Measurements from ENCODE around the gene EXD3.
"Not testable (repeated sequence)": the region's sequence is repeated elsewhere in the genome, so short reads cannot be mapped to it uniquely, and the experiment has no call there.

The EXD3 gene

DNA sequence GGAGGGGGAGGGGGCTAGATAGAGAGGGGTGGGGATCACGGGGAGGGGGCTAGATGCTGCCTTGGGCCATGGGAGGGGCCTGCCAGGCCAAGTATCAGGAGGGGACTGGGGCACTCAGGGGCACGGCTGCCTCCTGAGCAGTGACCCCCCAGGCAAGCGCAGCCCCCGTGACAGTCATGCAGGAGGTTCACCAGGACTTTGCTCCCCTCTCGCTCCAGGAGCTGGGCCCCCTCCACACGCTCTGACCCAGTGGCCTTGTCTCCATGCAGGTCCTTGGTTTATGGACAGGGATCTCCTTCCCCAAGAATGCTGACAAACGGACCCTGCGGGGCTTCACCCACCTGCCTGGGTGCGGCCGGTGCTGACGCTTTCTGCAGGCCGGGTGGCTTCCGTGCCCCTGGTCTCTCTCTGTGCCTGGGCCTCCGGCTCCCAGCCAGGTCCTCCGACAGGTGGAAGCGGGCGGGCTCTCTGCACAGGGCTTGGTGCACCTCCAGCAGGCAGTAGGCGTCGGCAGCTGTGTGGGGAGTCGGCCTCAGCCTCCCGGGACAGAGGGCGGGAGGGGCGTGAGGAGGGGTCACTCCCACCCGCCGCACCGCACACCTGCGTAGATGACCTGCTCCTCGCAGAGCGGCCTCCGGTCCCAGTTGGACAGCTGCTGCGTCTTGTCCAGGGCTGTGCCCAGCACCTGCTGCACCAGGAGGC is 74.0 kb downstream of the EXD3 start:
- no peak for DNase-seq (ENCODE audit: low read depth in 2 of 2, low spot score in 1 of 2)

DNA sequence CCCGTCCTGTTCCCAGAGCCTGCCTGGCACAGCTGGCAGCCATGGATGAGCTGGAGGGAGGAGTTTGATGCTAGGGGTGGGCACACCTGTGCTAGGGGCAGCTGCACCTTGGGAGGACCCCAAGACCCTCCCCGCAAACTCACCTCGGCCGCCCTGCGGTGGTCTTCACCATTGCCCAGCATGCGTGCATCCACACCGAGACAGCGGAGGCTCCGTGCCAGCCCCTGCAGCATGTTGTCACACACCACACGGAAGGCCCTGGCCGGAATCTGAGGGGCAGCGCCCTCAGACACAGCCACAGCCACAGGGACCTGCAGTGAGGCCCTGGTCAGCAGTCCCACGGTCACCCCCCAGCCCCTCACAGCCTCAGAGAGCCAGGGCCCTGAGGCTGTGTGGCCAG is 75.0 kb downstream of the EXD3 start:
- DNase-seq (ENCODE audit: low read depth in 2 of 2, low spot score in 1 of 2), result no peak

GRCh38 chr9:137342482-137342881 is 80.5 kb downstream of the EXD3 start:
- no peak for DNase-seq (ENCODE audit: low read depth in 2 of 2, low spot score in 1 of 2)

GRCh38 chr9:137341227-137341626 is 81.7 kb downstream of the EXD3 start:
- DNase-seq (ENCODE audit: low read depth in 2 of 2, low spot score in 1 of 2), result no peak

DNA sequence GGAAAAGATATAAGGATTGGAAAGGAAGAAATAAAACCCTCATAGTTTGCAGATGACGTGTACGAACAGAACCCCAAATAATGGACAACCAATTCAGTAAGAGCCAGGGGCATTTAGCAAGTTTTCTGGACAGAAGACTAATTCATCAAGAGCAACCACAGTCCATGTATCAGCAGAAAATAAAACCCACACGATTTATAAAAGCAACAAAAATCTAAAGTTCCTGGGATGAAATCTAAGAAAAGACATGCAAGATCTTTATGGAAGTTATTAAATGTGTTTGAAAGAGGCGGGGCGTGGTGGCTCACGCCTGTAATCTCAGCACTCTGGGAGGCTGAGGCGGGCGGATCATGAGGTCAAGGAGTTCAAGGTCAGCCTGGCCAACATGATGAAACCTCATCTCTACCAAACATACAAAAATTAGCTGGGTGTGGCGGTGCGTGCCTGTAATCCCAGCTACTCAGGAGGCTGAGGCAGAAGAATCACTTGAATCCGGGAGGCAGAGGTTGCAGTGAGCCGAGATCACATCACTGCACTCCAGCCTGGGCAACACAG is 83.0 kb downstream of the EXD3 start:
- DNase-seq (ENCODE audit: low read depth in 2 of 2, low spot score in 1 of 2), result not testable (repeated sequence)

DNA sequence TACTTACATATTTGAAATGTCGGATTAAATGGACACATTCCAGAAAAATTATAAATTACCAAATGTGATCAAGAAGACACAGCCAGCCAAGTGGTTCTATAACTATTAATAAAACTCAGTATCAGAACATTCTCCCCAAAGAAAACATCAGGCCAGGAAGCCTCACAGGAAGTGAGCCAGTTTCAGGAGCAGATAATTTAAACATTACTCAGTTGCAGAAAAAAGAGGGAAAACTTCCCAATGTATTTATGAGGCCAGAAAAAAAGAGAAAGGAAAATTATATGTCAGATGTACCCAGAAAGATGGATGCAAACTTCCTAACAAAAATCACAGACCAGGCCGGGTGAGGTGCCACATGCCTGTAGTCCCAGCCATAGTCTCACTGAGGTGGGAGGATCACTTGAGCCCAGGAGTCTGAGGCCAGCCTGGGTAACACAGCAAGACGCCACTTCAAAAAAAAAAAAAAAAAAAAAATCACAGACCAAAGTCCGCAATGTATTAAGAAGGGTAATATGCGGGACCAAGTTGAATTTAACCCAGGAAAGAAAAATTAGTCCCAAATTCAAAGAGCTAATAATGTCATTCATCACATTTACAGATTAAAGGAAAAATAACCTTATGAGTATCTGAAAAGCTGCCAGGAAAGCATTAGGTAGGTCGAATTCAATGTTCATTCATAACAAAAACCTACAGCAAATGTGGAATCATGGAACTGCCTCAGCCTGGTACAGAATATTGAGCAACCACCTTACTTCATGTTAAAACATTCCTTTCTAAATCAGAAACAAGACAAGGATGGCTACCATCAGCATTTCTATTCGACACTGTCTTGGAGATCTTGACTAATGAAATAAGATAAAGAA is 83.7 kb downstream of the EXD3 start:
- DNase-seq (ENCODE audit: low read depth in 2 of 2, low spot score in 1 of 2), result no peak

DNA sequence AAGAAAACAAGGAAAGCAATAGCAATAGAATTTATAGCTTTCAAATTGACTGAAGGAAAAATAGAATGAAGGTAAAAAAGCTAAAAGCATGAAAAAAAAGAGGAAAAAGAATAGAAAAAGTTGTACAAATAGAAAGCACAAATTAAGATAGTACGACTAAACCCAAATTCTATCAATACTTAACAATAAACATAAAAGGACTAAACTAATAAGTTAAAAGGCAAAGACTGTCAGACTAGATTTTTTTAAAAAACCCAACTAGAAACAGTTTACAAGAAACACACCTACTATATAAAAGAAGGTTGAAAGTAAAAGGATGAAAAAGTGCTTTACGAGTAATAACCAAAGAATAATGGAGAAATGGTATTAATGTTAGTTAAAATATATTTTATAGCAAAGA is 86.2 kb downstream of the EXD3 start:
- DNase-seq (ENCODE audit: low read depth in 2 of 2, low spot score in 1 of 2), result no peak

- no peak for DNase-seq (ENCODE audit: low read depth in 2 of 2, low spot score in 1 of 2)
Measured at GRCh38 chr9:137333016-137333671, 89.8 kb downstream of the EXD3 start.

DNA sequence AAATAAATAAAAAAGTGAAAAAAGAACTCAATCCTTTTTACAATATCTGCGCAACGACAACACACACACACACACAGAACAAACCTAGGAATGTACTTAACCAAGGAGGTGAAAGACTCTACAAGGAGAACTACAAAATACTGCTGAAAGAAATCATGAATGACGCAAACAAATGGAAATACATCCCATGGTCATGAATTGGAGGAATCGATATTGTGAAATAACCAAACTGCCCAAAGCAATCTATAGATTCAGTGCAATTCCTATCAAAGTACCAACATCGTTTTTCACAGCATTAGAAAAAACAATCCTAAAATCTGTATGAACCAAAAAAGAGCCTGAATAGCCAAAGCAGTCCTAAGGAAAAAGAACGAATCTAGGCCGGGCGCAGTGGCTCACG is 91.0 kb downstream of the EXD3 start:
- DNase-seq (ENCODE audit: low read depth in 2 of 2, low spot score in 1 of 2), result no peak

DNA sequence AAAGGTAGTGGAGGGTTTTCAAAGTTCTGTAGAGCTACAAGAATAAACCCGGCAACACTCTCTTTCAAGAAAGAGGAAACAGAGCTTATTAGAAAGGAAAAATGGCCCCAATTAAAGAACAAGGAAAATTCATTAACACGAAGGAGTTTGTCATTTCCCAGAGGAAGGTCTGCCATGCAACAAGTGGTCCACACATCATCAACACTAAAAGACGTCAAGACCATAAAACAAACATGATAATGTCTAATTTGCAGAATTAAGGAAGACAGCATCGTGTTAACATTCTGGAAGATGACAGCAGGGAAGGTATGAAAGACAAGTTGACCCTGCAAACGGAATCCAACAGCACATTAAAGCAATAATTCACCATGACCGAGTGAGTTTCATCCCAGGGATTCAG is 92.3 kb downstream of the EXD3 start:
- DNase-seq (ENCODE audit: low read depth in 2 of 2, low spot score in 1 of 2), result no peak

- not testable (repeated sequence) for DNase-seq (ENCODE audit: low read depth in 2 of 2, low spot score in 1 of 2)
Measured at GRCh38 chr9:137329590-137329989, 93.4 kb downstream of the EXD3 start.

DNA sequence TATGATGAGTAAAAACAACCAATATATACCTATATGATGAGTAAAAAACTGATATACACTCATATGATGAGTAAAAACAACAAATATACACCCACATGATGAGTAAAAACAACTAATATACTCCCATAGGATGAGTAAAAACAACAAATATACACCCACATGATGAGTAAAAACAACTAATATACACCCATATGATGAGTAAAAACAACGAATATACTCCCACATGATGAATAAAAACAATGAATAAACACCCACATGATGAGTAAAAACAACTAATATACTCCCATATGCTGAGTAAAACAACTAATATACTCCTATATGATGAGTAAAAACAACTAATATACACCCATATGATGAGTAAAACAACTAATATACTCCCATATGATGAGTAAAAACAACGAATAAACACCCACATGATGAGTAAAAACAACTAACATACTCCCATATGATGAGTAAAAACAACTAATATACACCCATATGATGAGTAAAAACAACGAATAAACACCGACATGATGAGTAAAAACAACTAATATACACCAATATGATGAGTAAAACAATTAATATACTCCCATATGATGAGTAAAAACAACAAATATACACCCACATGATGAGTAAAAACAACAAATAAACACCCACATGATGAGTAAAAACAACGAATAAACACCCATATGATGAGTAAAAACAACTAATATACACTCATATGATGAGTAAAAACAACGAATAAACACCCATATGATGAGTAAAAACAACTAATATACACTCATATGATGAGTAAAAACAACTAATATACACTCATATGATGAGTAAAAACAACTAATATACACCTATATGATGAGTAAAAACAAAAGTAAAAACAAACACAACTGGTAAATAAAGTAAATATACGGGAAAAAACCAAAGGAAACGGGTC is 95.1 kb downstream of the EXD3 start:
- DNase-seq (ENCODE audit: low read depth in 2 of 2, low spot score in 1 of 2), result not testable (repeated sequence)

- DNase-seq (ENCODE audit: low read depth in 2 of 2, low spot score in 1 of 2), result no peak
Measured at GRCh38 chr9:137326445-137327065, 96.4 kb downstream of the EXD3 start.

DNA sequence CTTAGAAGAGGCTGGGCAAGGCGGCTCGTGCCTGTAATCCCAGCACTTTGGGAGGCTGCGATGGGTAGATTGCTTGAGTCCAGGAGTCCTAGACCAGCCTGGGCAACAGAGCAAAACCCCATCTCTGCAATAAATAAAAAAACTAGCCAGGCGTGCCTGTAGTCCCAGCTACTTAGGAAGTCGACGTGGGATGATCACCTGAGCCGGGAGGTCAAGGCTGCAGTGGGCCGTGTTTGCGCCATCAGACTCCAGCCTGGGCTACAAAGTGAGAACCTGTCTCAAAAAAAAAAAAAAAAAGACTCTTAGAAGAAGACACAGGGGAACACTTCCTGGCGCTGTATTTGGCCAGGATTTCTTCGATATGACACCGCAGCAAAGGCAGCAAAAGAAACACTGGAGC is 97.2 kb downstream of the EXD3 start:
- no peak for DNase-seq (ENCODE audit: low read depth in 2 of 2, low spot score in 1 of 2)

GRCh38 chr9:137325124-137325523 is 97.8 kb downstream of the EXD3 start:
- DNase-seq (ENCODE audit: low read depth in 2 of 2, low spot score in 1 of 2), result no peak

DNA sequence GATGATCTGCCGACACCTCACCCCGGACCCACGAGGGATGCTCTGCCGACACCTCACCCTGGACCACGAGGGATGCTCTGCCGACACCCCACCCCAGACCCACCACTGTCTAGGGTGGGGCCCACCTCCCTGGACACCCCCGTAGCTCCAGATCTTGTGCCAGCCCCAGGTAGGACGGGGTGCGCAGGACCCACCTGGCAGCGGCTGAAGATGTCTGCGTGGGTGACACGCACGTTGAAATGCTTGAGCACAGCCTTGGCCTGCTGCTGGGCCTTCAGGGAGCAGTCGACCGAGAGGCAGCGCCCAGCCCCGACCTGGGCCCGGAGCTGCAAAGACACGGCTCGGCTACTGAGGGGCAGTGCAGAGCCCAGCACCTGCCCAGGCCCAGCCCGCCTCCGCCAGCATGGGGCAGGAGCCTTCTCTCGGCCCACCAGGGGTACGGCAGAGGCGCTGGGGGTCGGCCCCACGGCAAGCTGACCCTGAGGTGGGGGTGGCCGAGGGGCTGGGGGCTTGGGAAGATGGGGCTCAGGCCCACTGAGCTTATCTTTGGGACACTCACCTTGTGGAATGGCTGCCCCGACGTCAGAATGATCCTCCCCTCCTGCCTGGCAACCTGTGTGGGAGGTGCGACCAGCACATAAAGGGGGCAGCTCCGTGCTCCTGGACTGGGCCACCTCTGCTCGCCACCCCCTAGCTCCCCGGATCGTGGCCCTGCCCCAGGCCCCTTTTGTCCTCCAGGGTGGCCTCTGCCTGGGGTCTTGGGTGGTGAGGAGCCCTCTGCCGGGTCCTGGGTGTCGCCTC is 99.2 kb downstream of the EXD3 start:
- DNase-seq (ENCODE audit: low read depth in 2 of 2, low spot score in 1 of 2), result no peak

- DNase-seq (ENCODE audit: low read depth in 2 of 2, low spot score in 1 of 2), result no peak
Measured at GRCh38 chr9:137321726-137322361, 101.1 kb downstream of the EXD3 start.

GRCh38 chr9:137320555-137321384 is 102.2 kb downstream of the EXD3 start:
- no peak for DNase-seq (ENCODE audit: low read depth in 2 of 2, low spot score in 1 of 2)
